RPMI7951 (cell line): Measurements from ENCODE around the gene ST6GALNAC6. TPM values are rescaled to one million over a fixed set of nuclear protein-coding genes. Genes with fewer than 3 reads are reported as not detected.

Experiments
- DNase-seq: peaks from one replicate; pipeline ENCODE4 v3.0.0-alpha.2; 2012; ENCODE audit warnings: low read depth
- total RNA-seq: library from RNA; depleted of rRNA; stranded (reverse); fragments of >200 nt; shearing (Covaris generic); gene quantifications from 2 replicates; pipeline ENCODE4 v1.2.3, GENCODE V29; 2014

The ST6GALNAC6 gene
- total RNA-seq, 1 experiment from 2014 or later = 15.7 TPM

- DNase-seq = no peak
Observed at GRCh38 chr9:127934248-127934647, 34.8 kb upstream of the ST6GALNAC6 start.

GRCh38 chr9:127931092-127931881 is 31.9 kb upstream of the ST6GALNAC6 start:
- peak; percentile 69 for DNase-seq

GRCh38 chr9:127930231-127931091 is 31.1 kb upstream of the ST6GALNAC6 start, which contains the start of gene PIP5KL1:
PIP5KL1 (minus strand) TSS chr9:127930777; CDS start chr9:127930752, 25 bp downstream.
- peak; percentile 79 for DNase-seq

- DNase-seq = no peak
Observed at GRCh38 chr9:127929625-127929979, 30.2 kb upstream of the ST6GALNAC6 start.

GRCh38 chr9:127928676-127929624 is 29.5 kb upstream of the ST6GALNAC6 start:
- DNase-seq = no peak

GRCh38 chr9:127927988-127928675 is 28.7 kb upstream of the ST6GALNAC6 start:
- no peak for DNase-seq

- DNase-seq = no peak
Observed at GRCh38 chr9:127927201-127927987, 28.0 kb upstream of the ST6GALNAC6 start.

- no peak for DNase-seq
Observed at GRCh38 chr9:127926906-127927200, 27.4 kb upstream of the ST6GALNAC6 start.

GRCh38 chr9:127925959-127926905 is 26.8 kb upstream of the ST6GALNAC6 start:
- DNase-seq = no peak

- no peak for DNase-seq
Observed at GRCh38 chr9:127924736-127925444, 25.5 kb upstream of the ST6GALNAC6 start.

GRCh38 chr9:127923771-127924170 is 24.4 kb upstream of the ST6GALNAC6 start:
- DNase-seq = peak; percentile 92

GRCh38 chr9:127923046-127923445 is 23.6 kb upstream of the ST6GALNAC6 start:
- no peak for DNase-seq

- no peak for DNase-seq
Observed at GRCh38 chr9:127921557-127922120, 22.2 kb upstream of the ST6GALNAC6 start.

- DNase-seq = no peak
Observed at GRCh38 chr9:127920794-127921193, 21.4 kb upstream of the ST6GALNAC6 start.

GRCh38 chr9:127919253-127919815 is 19.9 kb upstream of the ST6GALNAC6 start:
- peak; percentile 99 for DNase-seq

GRCh38 chr9:127918183-127919107 is 19.0 kb upstream of the ST6GALNAC6 start:
- DNase-seq = no peak

- no peak for DNase-seq
Observed at GRCh38 chr9:127917603-127918002, 18.2 kb upstream of the ST6GALNAC6 start.
